ENCODE measurements around the gene RADIL.

DNA sequence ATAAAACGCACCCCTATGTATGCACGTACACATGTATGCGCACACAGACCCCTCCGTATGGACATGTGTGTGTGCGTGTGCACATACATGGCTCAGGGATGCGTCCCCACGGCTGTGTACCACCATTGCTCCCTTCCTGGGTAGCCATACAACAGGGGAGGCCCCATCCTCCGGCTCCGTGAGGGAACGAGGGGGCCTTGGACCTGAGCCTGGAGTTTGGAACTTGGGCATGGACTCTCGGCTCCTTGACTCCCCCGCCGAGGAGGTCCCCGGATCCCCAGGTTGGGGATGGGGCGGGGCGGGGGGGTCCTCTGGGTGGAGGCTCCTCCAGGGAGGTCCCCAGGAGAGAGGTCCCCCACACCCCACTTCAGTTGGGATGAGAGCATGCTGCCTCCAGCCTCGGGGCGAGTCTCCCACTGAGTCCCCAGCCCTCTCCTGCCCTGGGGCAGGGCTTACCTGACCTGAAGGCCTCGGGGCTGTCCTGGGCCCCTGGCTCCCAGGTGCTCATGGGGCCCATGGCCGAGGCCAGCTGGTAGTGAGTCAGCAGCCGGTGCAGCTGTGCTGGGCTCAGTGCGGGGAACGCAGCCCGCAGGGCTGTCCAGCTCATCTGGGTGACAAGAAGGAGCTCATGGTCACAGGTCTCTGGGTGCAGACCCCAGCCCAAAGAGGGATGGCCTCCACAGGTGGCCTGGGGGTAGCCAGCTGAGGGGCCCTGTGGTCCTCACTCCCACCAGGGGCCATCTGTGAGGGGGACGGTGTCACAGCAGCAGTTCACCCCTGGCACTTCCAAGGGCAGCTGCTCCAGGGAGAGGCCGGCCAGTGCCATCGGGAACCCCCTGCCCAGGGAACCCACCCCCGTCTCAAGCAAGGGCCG, 78.2 kb downstream of the RADIL start:
- TF ChIP-seq, protein P1, sequence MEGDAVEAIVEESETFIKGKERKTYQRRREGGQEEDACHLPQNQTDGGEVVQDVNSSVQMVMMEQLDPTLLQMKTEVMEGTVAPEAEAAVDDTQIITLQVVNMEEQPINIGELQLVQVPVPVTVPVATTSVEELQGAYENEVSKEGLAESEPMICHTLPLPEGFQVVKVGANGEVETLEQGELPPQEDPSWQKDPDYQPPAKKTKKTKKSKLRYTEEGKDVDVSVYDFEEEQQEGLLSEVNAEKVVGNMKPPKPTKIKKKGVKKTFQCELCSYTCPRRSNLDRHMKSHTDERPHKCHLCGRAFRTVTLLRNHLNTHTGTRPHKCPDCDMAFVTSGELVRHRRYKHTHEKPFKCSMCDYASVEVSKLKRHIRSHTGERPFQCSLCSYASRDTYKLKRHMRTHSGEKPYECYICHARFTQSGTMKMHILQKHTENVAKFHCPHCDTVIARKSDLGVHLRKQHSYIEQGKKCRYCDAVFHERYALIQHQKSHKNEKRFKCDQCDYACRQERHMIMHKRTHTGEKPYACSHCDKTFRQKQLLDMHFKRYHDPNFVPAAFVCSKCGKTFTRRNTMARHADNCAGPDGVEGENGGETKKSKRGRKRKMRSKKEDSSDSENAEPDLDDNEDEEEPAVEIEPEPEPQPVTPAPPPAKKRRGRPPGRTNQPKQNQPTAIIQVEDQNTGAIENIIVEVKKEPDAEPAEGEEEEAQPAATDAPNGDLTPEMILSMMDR (optimal IDR thresholded peaks at IDR 0.05 in 1 of 3, IDR thresholded peaks at IDR 0.05 in 1 of 3, conservative IDR thresholded peaks at IDR 0.05 in 1 of 3; ENCODE audit: extremely low read depth in 1 of 3, insufficient read depth in 2 of 3, low read length in 3 of 3) = no peak
- no peak for TF ChIP-seq EZH2 (IDR thresholded peaks at IDR 0.05; ENCODE audit: low read length)

All from keratinocyte (primary cell).